Colonic mucosa (tissue), 4 donors: ENCODE data around the gene COX17. TPM values are rescaled to one million over a fixed set of nuclear protein-coding genes. Genes with fewer than 3 reads are reported as not detected.

Experiments
- DNase-seq: peaks from one replicate; pipeline ENCODE4 v3.0.0-alpha.2; 2020
- H3K27ac ChIP-seq: fragments of 200-600 bp; one replicate; pipeline ENCODE4 v1.8.0; 2021
- H3K27me3 ChIP-seq: fragments of 200-600 bp; one replicate; pipeline ENCODE4 v1.8.0; 2021
- H3K36me3 ChIP-seq: fragments of 200-600 bp; one replicate; pipeline ENCODE4 v1.8.0; 2021
- H3K4me1 ChIP-seq: fragments of 200-600 bp; one replicate; pipeline ENCODE4 v1.8.0; 2021; ENCODE audit warnings: mild to moderate bottlenecking
- H3K4me3 ChIP-seq: fragments of 200-600 bp; one replicate; pipeline ENCODE4 v1.8.0; 2021
- H3K9ac ChIP-seq, 2 donors: one replicate each; pipeline ENCODE4 v1.7.0; 2013; ENCODE audit warnings: control low read depth in 2 of 2, low read depth in 2 of 2, low read length in 2 of 2
- H3K9me3 ChIP-seq: fragments of 200-600 bp; one replicate; pipeline ENCODE4 v1.8.0; 2021
- CTCF ChIP-seq: fragments of 200-600 bp; IDR thresholded peaks from one replicate; pipeline ENCODE4 v1.8.0; 2022; ENCODE audit warnings: antibody characterized with exemption, mild to moderate bottlenecking
- intact Hi-C: fragments of 100-400 bp; cut with DNase I; formaldehyde crosslinking; loops from one replicate; pipeline ENCODE4 v1.14.1; 2022
- total RNA-seq, 2 donors: library from RNA; stranded (reverse); fragmentation: NEBNext Ultra II Directional in 1 of 2; extraction: Animal tissue kit (Norgen Biotek cat#: 25700) in 1 of 2; gene quantifications; one replicate each; pipeline ENCODE4 v1.2.1, GENCODE V29; 2021
- donor health status: healthy.
- donor health status: DM: no; HTN: no; CAD: no.
- donor health status: DM: no; HTN: no; CAD: no.

Gene COX17
- total RNA-seq, 2 donors from 2014 or later: 53.5 to 64.5 TPM

- no peak overlapping the region for H3K4me3 ChIP-seq
- intact Hi-C loops: no loop called here
- no peak for DNase-seq
- no peaks in the 10 kb centered on the region for H3K36me3 ChIP-seq
- no peaks in the 10 kb centered on the region for H3K9me3 ChIP-seq
- no peaks in the 10 kb centered on the region for H3K27me3 ChIP-seq
- no peak overlapping the region for H3K9ac ChIP-seq
- H3K27ac ChIP-seq: no peak overlapping the region
- H3K4me1 ChIP-seq: no peaks in the 10 kb centered on the region
- TF ChIP-seq CTCF: no peak
These were observed 41.0 kb downstream of the COX17 start for GRCh38 chr3:119636249-119636648.

- H3K4me3 ChIP-seq: no peak overlapping the region
- no peaks in the 10 kb centered on the region for H3K9me3 ChIP-seq
- H3K36me3 ChIP-seq: no peaks in the 10 kb centered on the region
- no peaks in the 10 kb centered on the region for H3K27me3 ChIP-seq
- no peaks in the 10 kb centered on the region for H3K4me1 ChIP-seq
- intact Hi-C loops: no loop called here
- no peak overlapping the region for H3K9ac ChIP-seq
- no peak for TF ChIP-seq CTCF
- DNase-seq: no peak
- no peak overlapping the region for H3K27ac ChIP-seq
These were observed 41.5 kb downstream of the COX17 start for GRCh38 chr3:119635719-119636118.

- intact Hi-C loops: no loop called here
These were observed 44.4 kb downstream of the COX17 start for GRCh38 chr3:119632829-119633228.

GRCh38 chr3:119632216-119632615, 45.0 kb downstream of the COX17 start:
- Histone ChIP-seq H3K9ac (no peak overlapping the region), H3K9me3 (no peaks in the 10 kb centered on the region), H3K27ac (no peak overlapping the region), H3K4me3 (no peak overlapping the region), H3K36me3 (no peaks in the 10 kb centered on the region), H3K4me1 (no peaks in the 10 kb centered on the region), H3K27me3 (no peaks in the 10 kb centered on the region)
- intact Hi-C loops: no loop called here
- no peak for DNase-seq
- TF ChIP-seq CTCF: no peak

More at GRCh38 chr3:119632829-119633228, 44.4 kb downstream of the COX17 start:
- Histone ChIP-seq H3K9me3 (no peaks in the 10 kb centered on the region), H3K36me3 (no peaks in the 10 kb centered on the region), H3K27me3 (no peaks in the 10 kb centered on the region), H3K4me3 (no peak overlapping the region), H3K9ac (no peak overlapping the region), H3K4me1 (no peaks in the 10 kb centered on the region), H3K27ac (no peak overlapping the region)
- TF ChIP-seq CTCF: no peak
- no peak for DNase-seq

GRCh38 chr3:119631516-119631915, 45.7 kb downstream of the COX17 start:
- Histone ChIP-seq H3K36me3 (no peaks in the 10 kb centered on the region), H3K9ac (no peak overlapping the region), H3K27ac (no peak overlapping the region), H3K9me3 (no peaks in the 10 kb centered on the region), H3K4me1 (no peaks in the 10 kb centered on the region), H3K4me3 (no peak overlapping the region), H3K27me3 (no peaks in the 10 kb centered on the region)
- TF ChIP-seq CTCF: no peak
- DNase-seq: no peak
- intact Hi-C loops: no loop called here
